Erythroblast (primary cell): ENCODE measurements around the gene ATP2A1.

Experiments used
- GATA1 ChIP-seq: IDR thresholded peaks from 2 replicates; pipeline ENCODE4 v1.6.1; 2011; ENCODE audit warnings: low read depth, mild to moderate bottlenecking, control low read depth, low read length, moderate library complexity
- POLR2A ChIP-seq: IDR thresholded peaks from 2 replicates; pipeline ENCODE4 v1.6.1; 2011; ENCODE audit warnings: mild to moderate bottlenecking, low read length

DNA sequence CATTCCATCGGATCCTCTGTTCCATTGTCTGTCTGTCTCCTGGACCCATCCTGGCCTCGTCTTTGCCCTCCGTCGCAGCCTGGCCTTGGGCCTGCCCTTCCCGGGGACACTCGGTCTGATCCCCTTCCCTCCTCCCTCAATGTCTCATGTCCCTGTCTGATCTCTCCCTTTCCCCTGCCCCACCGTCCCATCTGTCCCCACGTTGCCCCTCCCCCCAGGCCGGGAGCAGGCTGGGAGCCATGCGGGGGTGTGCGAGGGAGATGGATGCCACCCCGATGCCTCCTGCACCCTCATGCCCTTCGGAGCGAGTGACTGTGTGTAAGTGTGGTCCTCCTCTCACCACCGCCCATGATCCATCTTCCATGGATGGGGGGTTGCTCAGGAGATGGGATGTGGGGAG, 5.3 kb upstream of the ATP2A1 start:
- TF ChIP-seq POLR2A (no peak), GATA1 (no peak)
